ENCODE measurements around the gene MTHFSD. TPM values are rescaled to one million over a fixed set of nuclear protein-coding genes. Genes with fewer than 3 reads are reported as not detected.

Gene MTHFSD
- total RNA-seq, 1 experiment from 2014 or later = 15.7 TPM

- TF ChIP-seq ZNF425 (CRISPR knock-in tag; conservative IDR thresholded peaks at IDR 0.05) (no peak), HMGXB4 (CRISPR knock-in tag; IDR thresholded peaks at IDR 0.05) (no peak), CREM (CRISPR knock-in tag; IDR thresholded peaks at IDR 0.05) (no peak), ZNF532 (CRISPR knock-in tag; IDR thresholded peaks at IDR 0.05; ENCODE audit: borderline replicate concordance) (no peak), MYBL2 (CRISPR knock-in tag; IDR thresholded peaks at IDR 0.05) (no peak), ZNF671 (CRISPR knock-in tag; IDR thresholded peaks at IDR 0.05) (no peak), ZNF263 (CRISPR knock-in tag; IDR thresholded peaks at IDR 0.05; ENCODE audit: low read depth) (no peak), ZSCAN18 (CRISPR knock-in tag; IDR thresholded peaks at IDR 0.05) (no peak)
Observed at GRCh38 chr16:86541560-86541959, 13.5 kb downstream of the MTHFSD start (continued).

- ChIA-PET POLR2A (interaction anchor here (1.1 kb wide), 1 partner anchor 10 kb away, joined by 3 read pairs; no protein-coding TSS in a partner anchor), CTCF (interaction anchor here (1.3 kb wide), 1 partner anchor 10 kb away, joined by 3 read pairs; no protein-coding TSS in a partner anchor)
- ATAC-seq = no peak
- peaks cover 3% of the 10 kb centered on the region; the same call in 1 of the 2 replicates for H3K9me3 Mint-ChIP-seq
- no peak overlapping the region for H3K27ac Mint-ChIP-seq
- H3K27me3 Mint-ChIP-seq (ENCODE audit: low read depth) = no peaks in the 10 kb centered on the region
- DNase-seq (ENCODE audit: low spot score) = no peak
- H3K4me3 Mint-ChIP-seq = no peak overlapping the region
- H3K36me3 Mint-ChIP-seq = peaks cover 30% of the 10 kb centered on the region
- no peaks in the 10 kb centered on the region for H3K4me1 Mint-ChIP-seq
- TF ChIP-seq TCF7 (CRISPR knock-in tag; IDR thresholded peaks at IDR 0.05; ENCODE audit: low read depth) (no peak), ZNF532 (CRISPR knock-in tag; IDR thresholded peaks at IDR 0.05; ENCODE audit: borderline replicate concordance) (no peak), ATF6 (CRISPR knock-in tag; IDR thresholded peaks at IDR 0.05) (no peak), ZNF317 (CRISPR knock-in tag; IDR thresholded peaks at IDR 0.05; ENCODE audit: borderline replicate concordance, low read depth) (no peak), ELF4 (CRISPR knock-in tag; IDR thresholded peaks at IDR 0.05; ENCODE audit: low read depth) (no peak), MXD4 (CRISPR knock-in tag; IDR thresholded peaks at IDR 0.05; ENCODE audit: borderline replicate concordance) (no peak), NFYB (CRISPR knock-in tag; conservative IDR thresholded peaks at IDR 0.05; ENCODE audit: low read depth) (no peak), FOXP4 (CRISPR knock-in tag; IDR thresholded peaks at IDR 0.05) (no peak), IRF1 (CRISPR knock-in tag; IDR thresholded peaks at IDR 0.05) (no peak)
Observed at GRCh38 chr16:86540894-86541293, 14.1 kb downstream of the MTHFSD start.

All from WTC11 (cell line).